Gastroesophageal sphincter (tissue), 3 donors: ENCODE data around the gene EPHB2.

Experiments
- CTCF ChIP-seq, 4 experiments: fragments of 200-600 bp in 2 of 4; fragments of 450-650 bp in 2 of 4; sonication (generic) in 1 of 4; IDR thresholded peaks; one replicate each; pipeline ENCODE4 v1.5.1; 2017 to 2019; ENCODE audit warnings: antibody characterized with exemption in 4 of 4, mild to moderate bottlenecking in 2 of 4, moderate library complexity in 2 of 4
- EP300 ChIP-seq: sonication (generic); formaldehyde crosslinking; IDR thresholded peaks from one replicate; pipeline ENCODE4 v1.6.1; 2017; ENCODE audit warnings: antibody characterized with exemption, mild to moderate bottlenecking
- POLR2A ChIP-seq, 2 donors: fragments of 450-650 bp; IDR thresholded peaks; one replicate each; pipeline ENCODE4 v1.6.1; 2017; ENCODE audit warnings: antibody characterized with exemption in 2 of 2, mild to moderate bottlenecking in 2 of 2, moderate library complexity in 1 of 2

GRCh38 chr1:22880174-22880601 lies 169.5 kb downstream of the EPHB2 start:
- no peak for TF ChIP-seq CTCF (IDR thresholded peaks at IDR 0.05)
- no peak for TF ChIP-seq POLR2A (IDR thresholded peaks at IDR 0.05)
- TF ChIP-seq EP300, result no peak
